Occipital lobe (tissue), 2 donors: Measurements from ENCODE around the gene FAM20C. TPM values are rescaled to one million over a fixed set of nuclear protein-coding genes. Genes with fewer than 3 reads are reported as not detected.
"Not testable (repeated sequence)": the region's sequence is repeated elsewhere in the genome, so short reads cannot be mapped to it uniquely, and the experiment has no call there.

Experiments
- DNase-seq: peaks from one replicate; lab custom pipeline; 2025; lab: John Stamatoyannopoulos, UW
- total RNA-seq: library from RNA; depleted of rRNA; stranded (reverse); fragments of >200 nt; gene quantifications from one replicate; pipeline ENCODE4 v1.2.3, GENCODE V29; 2014

Gene FAM20C
- total RNA-seq, 1 donor from 2014 or later = 18.1 TPM

GRCh38 chr7:173209-173918, 19.0 kb upstream of the FAM20C start:
- no peak for DNase-seq

GRCh38 chr7:174716-175115, 17.7 kb upstream of the FAM20C start:
- DNase-seq = no peak

- no peak for DNase-seq
These were observed 16.4 kb upstream of the FAM20C start for GRCh38 chr7:175955-176354.

GRCh38 chr7:176381-176780, 16.0 kb upstream of the FAM20C start:
- no peak for DNase-seq

- DNase-seq = no peak
These were observed 15.4 kb upstream of the FAM20C start for GRCh38 chr7:176786-177459.

GRCh38 chr7:178444-178843, 13.9 kb upstream of the FAM20C start:
- no peak for DNase-seq

GRCh38 chr7:179209-179681, 13.1 kb upstream of the FAM20C start:
- no peak for DNase-seq

GRCh38 chr7:179948-180694, 12.2 kb upstream of the FAM20C start:
- DNase-seq = no peak

- no peak for DNase-seq
These were observed 10.6 kb upstream of the FAM20C start for GRCh38 chr7:181738-182137.

- DNase-seq = not testable (repeated sequence)
These were observed 9.9 kb upstream of the FAM20C start for GRCh38 chr7:182502-182901.

GRCh38 chr7:183496-184292, 8.7 kb upstream of the FAM20C start:
- DNase-seq = no peak

- DNase-seq = no peak
These were observed 7.8 kb upstream of the FAM20C start for GRCh38 chr7:184294-185264.

- DNase-seq = no peak
These were observed 5.8 kb upstream of the FAM20C start for GRCh38 chr7:186516-187113.

GRCh38 chr7:187227-187927, 5.0 kb upstream of the FAM20C start:
- no peak for DNase-seq

- no peak for DNase-seq
These were observed 4.2 kb upstream of the FAM20C start for GRCh38 chr7:188174-188573.

GRCh38 chr7:188727-189500, 3.5 kb upstream of the FAM20C start:
- no peak for DNase-seq

GRCh38 chr7:189719-190118, 2.7 kb upstream of the FAM20C start:
- DNase-seq = no peak

- DNase-seq = no peak
These were observed 2.2 kb upstream of the FAM20C start for GRCh38 chr7:190196-190595.
